Measurements from ENCODE around the gene PHLDB1. TPM values are rescaled to one million over a fixed set of nuclear protein-coding genes. Genes with fewer than 3 reads are reported as not detected.

PHLDB1 gene
- total RNA-seq, 1 donor = 132 TPM

DNA sequence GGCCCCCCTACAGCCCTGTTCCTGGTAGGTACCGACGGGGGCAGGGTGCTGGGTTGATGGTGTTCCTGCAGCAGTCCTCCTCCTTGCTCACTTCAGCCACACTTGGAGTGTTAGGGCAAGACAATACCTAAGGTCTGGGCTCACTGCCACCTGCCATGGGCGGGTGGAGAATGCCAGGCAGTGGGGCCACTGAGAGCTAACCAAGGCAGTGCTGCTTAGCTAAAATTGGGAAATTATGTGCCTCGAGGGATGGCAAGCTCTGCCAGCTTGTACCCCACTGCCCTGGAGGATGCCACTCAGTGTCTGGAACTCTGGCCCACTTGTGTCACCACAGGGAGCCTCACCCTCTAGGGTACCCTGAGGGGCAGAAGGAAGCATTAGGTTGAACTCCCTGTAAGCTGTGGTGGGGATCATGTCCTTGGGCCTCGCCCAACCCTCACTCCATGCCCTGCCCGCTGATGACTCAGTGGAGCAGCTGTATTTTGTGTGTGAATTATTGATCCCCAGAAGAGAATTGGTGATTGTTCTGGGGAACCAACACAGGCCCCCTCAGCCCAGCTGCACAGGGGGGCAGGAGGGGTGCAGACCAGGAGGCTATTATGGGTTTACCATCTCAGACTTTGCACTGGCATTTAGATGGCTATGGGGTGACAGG, 17.7 kb downstream of the PHLDB1 start:
- DNase-seq (ENCODE audit: low read depth) = no peak
- TF ChIP-seq, protein P1, sequence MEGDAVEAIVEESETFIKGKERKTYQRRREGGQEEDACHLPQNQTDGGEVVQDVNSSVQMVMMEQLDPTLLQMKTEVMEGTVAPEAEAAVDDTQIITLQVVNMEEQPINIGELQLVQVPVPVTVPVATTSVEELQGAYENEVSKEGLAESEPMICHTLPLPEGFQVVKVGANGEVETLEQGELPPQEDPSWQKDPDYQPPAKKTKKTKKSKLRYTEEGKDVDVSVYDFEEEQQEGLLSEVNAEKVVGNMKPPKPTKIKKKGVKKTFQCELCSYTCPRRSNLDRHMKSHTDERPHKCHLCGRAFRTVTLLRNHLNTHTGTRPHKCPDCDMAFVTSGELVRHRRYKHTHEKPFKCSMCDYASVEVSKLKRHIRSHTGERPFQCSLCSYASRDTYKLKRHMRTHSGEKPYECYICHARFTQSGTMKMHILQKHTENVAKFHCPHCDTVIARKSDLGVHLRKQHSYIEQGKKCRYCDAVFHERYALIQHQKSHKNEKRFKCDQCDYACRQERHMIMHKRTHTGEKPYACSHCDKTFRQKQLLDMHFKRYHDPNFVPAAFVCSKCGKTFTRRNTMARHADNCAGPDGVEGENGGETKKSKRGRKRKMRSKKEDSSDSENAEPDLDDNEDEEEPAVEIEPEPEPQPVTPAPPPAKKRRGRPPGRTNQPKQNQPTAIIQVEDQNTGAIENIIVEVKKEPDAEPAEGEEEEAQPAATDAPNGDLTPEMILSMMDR (IDR thresholded peaks at IDR 0.05; ENCODE audit: insufficient read depth, low read depth, low read length) = no peak
- no peak overlapping the region for H3K4me3 ChIP-seq (ENCODE audit: low read depth, low read length)

DNA sequence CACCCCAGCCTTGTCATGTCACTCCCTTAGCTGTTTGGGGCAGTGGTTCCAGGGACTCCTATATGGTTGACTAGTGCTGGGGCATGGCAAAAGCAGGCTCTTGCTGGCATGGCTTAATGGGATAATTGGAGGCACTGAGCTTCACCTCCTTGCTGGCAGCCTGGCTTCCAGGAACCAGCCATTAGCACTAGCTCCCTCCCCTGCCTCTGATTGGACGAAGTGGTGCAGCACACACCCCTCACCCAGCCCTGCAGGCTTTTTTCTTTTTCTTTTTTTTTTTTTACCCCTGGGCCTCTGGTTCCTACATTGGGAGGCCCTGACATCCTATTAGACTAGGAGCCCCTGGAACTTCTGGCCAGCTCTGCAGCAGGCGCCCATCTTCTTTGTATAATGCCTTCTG, 18.6 kb downstream of the PHLDB1 start:
- TF ChIP-seq, protein P1 (IDR thresholded peaks at IDR 0.05; ENCODE audit: insufficient read depth, low read depth, low read length) = no peak
- DNase-seq (ENCODE audit: low read depth) = no peak
- no peak overlapping the region for H3K4me3 ChIP-seq (ENCODE audit: low read depth, low read length)

DNA sequence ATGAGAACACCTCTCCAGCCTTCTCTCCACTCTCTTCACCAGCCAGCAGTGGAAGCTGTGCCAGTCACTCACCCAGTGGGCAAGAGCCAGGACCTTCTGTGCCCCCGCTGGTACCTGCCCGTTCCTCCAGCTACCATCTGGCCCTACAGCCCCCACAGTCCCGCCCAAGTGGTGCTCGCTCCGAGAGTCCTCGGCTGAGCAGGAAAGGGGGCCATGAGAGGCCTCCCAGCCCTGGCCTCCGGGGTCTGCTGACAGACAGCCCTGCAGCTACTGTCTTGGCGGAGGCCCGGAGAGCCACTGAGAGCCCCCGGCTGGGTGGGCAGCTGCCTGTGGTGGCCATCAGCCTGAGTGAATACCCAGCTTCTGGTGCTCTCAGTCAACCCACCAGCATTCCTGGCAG, 20.2 kb downstream of the PHLDB1 start:
- no peak for DNase-seq (ENCODE audit: low read depth)
- TF ChIP-seq, protein P1 (IDR thresholded peaks at IDR 0.05; ENCODE audit: insufficient read depth, low read depth, low read length) = no peak

DNA sequence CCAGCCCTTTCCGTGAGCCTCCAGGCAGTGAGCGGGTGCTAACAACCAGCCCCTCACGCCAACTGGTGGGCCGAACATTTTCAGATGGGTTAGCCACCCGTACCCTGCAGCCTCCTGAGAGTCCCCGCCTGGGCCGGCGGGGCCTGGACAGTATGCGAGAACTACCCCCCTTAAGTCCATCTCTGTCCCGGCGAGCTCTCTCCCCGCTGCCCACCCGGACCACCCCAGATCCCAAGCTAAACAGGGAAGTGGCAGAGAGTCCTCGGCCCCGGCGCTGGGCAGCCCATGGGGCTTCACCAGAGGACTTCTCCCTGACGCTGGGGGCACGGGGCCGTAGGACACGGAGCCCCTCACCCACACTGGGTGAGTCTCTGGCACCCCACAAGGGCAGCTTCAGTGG, 20.6 kb downstream of the PHLDB1 start:
- TF ChIP-seq, protein P1 (IDR thresholded peaks at IDR 0.05; ENCODE audit: insufficient read depth, low read depth, low read length) = no peak
- no peak overlapping the region for H3K4me3 ChIP-seq (ENCODE audit: low read depth, low read length)
- no peak for DNase-seq (ENCODE audit: low read depth)

More for the DNA sequence above, 20.2 kb downstream of the PHLDB1 start:
- no peak overlapping the region for H3K4me3 ChIP-seq (ENCODE audit: low read depth, low read length)

DNA sequence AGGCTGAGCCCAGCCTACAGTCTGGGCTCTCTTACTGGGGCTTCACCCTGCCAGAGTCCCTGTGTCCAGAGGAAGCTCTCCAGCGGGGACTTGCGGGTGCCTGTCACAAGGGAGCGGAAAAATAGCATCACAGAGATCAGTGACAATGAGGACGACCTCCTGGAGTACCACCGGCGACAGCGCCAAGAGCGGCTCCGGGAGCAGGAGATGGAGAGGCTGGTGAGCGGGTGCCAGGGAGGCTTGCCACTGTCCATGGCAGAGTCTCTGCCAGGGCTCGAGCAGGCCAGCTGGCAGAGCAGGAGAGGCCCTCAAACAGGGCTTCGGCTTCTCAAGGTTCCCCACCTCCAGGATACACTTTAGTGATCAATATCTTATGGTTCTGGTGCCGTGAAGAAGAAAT, 21.0 kb downstream of the PHLDB1 start:
- no peak overlapping the region for H3K4me3 ChIP-seq (ENCODE audit: low read depth, low read length)
- TF ChIP-seq, protein P1 (IDR thresholded peaks at IDR 0.05; ENCODE audit: insufficient read depth, low read depth, low read length) = no peak
- DNase-seq (ENCODE audit: low read depth) = no peak

DNA sequence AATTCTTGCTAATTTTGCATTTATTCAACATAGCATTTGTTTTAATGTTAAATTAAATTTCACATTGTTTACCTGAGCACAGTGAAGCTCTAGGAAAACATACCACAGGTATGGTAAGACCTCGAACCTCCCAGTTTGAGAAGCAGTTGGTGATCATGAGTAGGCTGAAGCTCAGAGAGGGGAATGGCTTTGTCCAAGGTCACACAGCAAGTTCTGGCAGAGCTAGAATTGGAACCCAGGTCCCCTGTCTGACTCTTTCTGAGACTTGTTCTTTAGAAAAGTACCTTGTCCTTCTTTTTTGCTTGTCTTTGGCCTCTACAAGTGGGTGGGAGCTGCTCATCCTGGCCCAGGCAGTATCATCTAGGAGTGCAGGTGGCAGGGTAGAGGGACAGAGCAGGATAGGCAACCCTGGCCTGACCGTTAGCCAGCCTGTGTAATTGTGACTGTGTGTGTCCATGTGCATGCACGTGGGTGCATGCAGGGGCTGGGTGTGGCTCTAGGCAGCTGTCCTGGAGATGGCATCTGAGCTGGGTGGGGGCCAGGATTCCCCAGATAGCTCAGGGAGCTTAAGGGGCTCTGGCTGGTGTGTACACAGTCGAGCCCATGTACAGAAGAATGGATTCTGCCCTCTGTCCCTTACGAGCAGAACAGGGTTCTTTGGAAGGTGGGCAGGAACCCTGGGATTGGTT, 21.6 kb downstream of the PHLDB1 start:
- TF ChIP-seq, protein P1 (IDR thresholded peaks at IDR 0.05; ENCODE audit: insufficient read depth, low read depth, low read length) = no peak
- no peak for DNase-seq (ENCODE audit: low read depth)
- no peak overlapping the region for H3K4me3 ChIP-seq (ENCODE audit: low read depth, low read length)

Data from fibroblast of villous mesenchyme (primary cell).